Measurements from ENCODE around the gene AMZ1.
A peak's percentile ranks its signal among the peaks of the same experiment; 100 is the strongest.

Gene AMZ1

DNA sequence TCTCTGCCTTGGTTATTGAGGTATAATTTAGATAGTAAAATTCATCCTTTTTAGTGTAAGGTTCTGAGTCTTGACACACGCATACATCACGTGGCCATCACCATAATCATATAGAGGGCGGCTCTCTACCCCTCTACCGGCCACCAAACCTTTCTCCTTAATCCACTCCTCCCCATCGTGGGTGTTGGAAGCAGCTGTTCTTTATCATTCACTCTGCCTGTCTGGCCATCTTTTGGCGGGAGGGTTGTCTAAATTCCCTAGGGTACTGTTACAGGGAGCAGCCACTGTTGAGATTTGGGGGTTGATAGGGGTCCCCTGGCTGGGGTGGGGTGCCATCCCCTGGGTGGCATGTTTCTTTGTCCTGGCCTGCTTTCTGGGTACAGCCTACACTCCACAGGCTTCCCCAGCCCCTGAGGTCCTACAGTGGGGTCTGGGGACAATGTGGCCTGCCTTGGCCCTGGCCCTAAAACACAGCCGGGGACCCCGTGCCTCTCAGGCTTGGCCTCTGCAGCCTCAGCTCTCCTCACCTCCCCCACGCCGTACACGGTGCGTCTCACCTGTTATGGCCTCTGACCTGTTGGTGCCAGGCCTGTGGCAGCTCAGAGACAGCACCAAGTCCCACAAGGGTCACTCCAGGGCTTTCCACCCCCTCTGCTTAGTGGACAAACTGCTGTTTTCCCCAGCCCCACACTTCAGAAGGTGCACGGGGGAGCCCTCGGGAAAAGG lies 17.5 kb downstream of the AMZ1 start:
- TF ChIP-seq, protein P1, sequence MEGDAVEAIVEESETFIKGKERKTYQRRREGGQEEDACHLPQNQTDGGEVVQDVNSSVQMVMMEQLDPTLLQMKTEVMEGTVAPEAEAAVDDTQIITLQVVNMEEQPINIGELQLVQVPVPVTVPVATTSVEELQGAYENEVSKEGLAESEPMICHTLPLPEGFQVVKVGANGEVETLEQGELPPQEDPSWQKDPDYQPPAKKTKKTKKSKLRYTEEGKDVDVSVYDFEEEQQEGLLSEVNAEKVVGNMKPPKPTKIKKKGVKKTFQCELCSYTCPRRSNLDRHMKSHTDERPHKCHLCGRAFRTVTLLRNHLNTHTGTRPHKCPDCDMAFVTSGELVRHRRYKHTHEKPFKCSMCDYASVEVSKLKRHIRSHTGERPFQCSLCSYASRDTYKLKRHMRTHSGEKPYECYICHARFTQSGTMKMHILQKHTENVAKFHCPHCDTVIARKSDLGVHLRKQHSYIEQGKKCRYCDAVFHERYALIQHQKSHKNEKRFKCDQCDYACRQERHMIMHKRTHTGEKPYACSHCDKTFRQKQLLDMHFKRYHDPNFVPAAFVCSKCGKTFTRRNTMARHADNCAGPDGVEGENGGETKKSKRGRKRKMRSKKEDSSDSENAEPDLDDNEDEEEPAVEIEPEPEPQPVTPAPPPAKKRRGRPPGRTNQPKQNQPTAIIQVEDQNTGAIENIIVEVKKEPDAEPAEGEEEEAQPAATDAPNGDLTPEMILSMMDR (conservative IDR thresholded peaks at IDR 0.05; ENCODE audit: low read depth, low read length): no peak

DNA sequence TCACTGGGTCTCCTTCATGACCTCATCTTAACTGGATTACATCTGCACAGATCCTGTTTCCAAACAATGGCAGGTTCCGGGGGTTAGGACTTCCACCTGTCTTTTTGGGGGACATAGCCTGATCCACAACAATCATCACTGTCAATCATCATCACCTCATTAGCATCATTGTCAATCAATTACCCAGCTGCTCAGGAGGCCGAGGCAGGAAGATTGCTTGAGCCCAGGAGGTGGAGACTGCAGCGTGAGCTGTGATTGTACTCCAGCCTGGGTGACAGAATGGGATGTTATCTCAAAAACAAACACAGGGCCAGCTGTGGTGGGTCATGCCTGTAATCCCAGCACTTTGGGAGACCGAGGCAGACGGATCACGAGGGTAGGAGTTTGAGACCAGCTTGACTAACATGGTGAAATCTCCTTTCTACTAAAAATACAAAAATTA lies 18.7 kb downstream of the AMZ1 start:
- DNase-seq (ENCODE audit: low read depth): no peak
- H3K4me3 ChIP-seq (ENCODE audit: low read depth, low read length): no peak overlapping the region
- TF ChIP-seq, protein P1 (conservative IDR thresholded peaks at IDR 0.05; ENCODE audit: low read depth, low read length): no peak

More for the DNA sequence above, 17.5 kb downstream of the AMZ1 start:
- H3K4me3 ChIP-seq (ENCODE audit: low read depth, low read length): no peak overlapping the region
- DNase-seq (ENCODE audit: low read depth): no peak

DNA sequence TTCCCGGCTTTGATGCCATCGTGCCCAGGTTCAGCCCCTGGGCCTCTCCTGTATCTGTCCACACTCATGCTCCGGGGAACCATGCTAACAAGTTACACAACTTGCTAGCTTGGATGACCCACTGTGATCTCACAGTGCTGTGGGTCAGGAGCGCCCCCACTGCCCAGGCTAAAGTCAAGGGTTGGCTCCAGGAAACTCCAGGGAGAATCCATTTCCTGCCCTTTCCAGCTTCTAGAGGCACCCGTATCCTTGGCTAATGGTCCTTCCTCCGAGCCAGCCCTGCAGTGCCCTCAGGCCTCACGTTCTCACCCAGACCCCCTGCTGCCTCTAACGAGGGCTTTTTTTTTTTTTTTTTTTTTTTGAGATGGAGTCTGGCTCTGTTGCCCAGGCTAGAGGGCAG lies 19.5 kb downstream of the AMZ1 start:
- no peak for DNase-seq (ENCODE audit: low read depth)
- TF ChIP-seq, protein P1 (conservative IDR thresholded peaks at IDR 0.05; ENCODE audit: low read depth, low read length): no peak
- H3K4me3 ChIP-seq (ENCODE audit: low read depth, low read length): no peak overlapping the region

DNA sequence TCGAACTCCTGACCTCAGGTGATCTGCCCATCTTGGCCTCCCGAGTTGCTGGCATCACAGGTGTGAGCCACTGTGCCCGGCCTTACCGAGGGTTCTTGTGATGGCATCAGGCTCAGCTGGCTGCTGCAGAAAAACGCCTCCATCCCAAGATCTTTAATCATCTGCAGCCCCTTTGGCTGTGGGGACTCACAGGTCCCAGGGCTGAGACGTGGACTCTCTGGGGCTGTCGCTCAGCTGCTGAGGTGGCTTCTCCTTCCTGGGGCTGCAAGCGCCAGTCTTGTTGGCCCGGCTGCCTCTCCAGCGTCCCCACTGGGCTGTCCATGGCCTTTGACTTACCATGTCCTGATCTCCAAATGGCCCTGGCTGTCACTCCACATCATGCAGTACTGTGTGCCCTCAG lies 20.0 kb downstream of the AMZ1 start:
- DNase-seq (ENCODE audit: low read depth): no peak
- TF ChIP-seq, protein P1 (conservative IDR thresholded peaks at IDR 0.05; ENCODE audit: low read depth, low read length): no peak
- no peak overlapping the region for H3K4me3 ChIP-seq (ENCODE audit: low read depth, low read length)

DNA sequence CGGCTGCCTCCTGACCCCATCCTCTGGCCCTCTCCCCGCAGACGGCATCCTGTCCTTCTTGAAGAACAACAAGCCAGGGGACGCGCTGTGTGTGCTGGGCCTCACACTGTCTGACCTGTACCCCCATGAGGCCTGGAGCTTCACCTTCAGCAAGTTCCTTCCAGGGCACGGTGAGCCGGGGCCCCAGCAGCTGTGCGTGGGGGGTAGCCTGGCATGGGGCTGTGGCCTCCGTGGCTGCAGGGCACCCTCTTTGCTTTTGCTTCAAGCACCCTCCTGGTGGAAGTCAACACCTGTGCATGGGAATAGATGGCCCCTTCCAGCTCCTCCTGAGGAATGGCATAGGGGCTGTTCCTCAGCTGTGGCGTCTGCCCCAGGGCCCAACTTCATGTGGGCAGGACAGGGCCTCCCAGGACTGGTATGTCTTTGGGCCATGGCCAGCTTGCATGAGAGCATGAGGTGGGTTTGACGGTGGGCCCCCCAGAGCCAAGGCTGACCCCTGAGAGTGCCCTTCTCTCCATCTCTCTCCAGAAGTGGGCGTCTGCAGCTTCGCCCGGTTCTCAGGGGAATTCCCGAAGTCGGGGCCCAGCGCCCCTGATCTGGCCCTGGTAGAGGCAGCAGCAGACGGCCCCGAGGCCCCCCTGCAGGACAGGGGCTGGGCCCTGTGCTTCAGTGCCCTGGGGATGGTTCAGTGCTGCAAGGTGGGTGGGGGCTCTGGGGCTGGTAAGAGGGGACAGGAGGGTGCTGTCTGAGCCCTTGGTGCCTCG lies 20.7 kb downstream of the AMZ1 start:
- TF ChIP-seq, protein P1 (conservative IDR thresholded peaks at IDR 0.05; ENCODE audit: low read depth, low read length): no peak
- no peak overlapping the region for H3K4me3 ChIP-seq (ENCODE audit: low read depth, low read length)

DNA sequence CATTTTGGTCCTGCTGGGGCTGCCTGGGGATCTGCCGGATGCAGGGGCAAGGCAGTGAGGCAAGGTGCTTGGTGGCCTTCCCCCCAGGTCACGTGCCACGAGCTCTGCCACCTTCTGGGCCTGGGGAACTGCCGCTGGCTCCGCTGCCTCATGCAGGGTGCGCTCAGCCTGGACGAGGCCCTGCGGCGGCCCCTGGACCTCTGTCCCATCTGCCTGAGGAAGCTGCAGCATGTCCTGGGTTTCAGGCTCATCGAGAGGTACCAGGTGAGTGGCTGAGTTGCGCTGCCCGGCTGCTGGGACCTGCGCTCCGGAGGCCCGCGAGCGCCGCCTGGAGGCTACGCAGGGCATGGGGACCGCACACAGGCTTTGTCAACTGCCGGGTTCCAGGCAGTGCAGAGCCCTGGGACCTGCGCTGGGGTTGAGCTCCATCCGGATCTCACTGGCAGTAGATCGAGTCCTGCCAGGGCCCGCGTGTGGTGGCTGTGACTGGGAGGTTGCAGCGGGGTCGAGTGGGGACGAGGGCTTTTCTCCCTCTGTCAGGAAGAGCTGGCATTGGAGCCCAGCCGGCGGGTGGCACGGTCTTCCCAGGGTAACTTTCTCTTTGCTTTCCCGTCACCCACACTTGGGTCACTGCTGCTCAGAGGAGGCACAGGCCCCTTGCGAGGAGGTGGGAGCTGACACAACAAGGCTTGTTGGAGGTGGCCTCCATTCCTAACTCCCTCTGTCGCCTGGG lies 21.7 kb downstream of the AMZ1 start:
- peak; percentile 62 for DNase-seq (ENCODE audit: low read depth)
- H3K4me3 ChIP-seq (ENCODE audit: low read depth, low read length): no peak overlapping the region
- TF ChIP-seq, protein P1 (conservative IDR thresholded peaks at IDR 0.05; ENCODE audit: low read depth, low read length): peak; percentile 90

More for the DNA sequence above, 20.7 kb downstream of the AMZ1 start:
- DNase-seq (ENCODE audit: low read depth): no peak
